Kidney capillary endothelial cell (primary cell): Measurements from ENCODE around the gene ACTR8.

Experiments
- DNase-seq: peaks from one replicate; pipeline ENCODE4 v3.0.0-alpha.2; 2018; ENCODE audit warnings: low spot score

The ACTR8 gene

GRCh38 chr3:53863145-53863544 lies 18.8 kb downstream of the ACTR8 start:
- DNase-seq, result no peak

DNA sequence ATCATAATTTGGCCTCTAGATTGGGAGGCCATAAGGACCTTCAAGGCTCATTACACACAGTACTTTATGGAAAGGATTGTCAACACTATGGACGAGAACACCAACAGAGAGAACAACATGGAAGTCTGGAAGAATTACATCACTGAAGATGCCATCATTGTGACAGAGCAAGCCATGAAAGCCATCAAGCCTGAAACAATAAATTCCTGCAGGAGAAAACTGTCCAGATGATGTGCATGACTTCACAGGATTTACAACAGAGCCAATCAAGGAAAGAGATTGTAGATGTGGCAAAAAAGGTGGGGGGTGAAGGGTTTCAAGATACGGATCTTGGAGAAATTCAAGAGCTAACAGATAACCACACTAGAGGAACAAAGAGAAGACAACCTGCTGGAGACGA lies 19.7 kb downstream of the ACTR8 start:
- DNase-seq, result no peak

DNA sequence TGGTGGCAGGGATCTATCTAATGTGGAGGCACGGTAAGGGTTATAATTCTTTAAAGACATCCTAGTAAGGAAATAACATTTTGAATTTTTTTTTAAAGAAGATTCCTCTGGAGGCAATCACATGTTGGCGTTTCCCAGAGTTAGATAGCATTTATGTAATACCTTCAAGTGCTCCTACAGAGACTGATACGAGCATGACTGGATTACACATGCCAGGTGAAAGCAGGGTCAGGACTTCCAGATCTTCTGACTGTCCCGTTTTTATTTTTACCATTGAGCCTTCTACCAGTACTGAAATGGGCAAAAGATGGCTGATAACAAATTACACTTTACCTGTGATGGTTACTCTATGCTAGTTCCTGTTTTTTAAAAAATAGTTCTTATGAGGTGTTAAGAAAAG lies 21.8 kb downstream of the ACTR8 start:
- DNase-seq, result no peak

DNA sequence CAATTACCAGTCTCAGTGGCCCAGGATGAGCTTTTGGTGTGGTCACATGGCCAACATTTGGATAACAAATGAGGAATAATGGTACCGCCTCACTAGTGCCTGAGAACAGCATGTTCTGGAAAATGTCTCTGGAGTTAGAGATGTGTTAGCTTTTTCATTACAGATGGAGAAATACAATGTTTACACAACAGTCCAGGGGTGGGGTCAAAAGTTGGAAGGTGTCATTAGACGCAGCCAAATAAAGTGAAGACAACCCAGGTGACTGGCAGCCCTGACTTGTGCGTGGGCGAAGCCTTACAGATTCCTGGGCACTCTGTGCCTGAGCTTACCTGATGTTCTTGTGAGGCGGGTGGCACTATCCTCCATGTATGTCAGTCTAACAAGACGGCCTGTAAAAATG lies 22.8 kb downstream of the ACTR8 start:
- no peak for DNase-seq

GRCh38 chr3:53858096-53858741 lies 23.7 kb downstream of the ACTR8 start:
- DNase-seq, result no peak

- DNase-seq, result no peak
Observed at GRCh38 chr3:53856964-53857363, 25.0 kb downstream of the ACTR8 start.

DNA sequence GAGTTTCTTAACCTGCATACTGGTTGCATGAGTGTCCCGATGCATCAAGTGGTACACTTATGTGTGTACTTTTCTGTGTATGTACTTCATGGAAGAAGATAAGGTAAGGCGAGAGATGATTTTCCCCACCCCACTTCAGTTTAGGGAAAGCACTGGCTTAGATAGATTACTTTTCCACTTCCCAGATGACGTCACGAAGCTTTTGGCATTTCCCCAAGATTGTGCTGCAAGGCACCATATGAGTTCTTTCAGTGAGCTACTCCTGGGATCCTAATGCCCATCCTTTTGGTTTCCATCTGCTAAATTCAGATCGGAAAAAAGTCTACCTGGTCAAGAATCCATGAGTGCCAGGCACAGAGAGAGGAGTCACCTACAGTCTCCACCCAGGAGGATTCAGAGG lies 31.1 kb downstream of the ACTR8 start:
- no peak for DNase-seq

- no peak for DNase-seq
Observed at GRCh38 chr3:53849916-53850315, 32.0 kb downstream of the ACTR8 start.

GRCh38 chr3:53846851-53847155 lies 35.1 kb downstream of the ACTR8 start:
- no peak for DNase-seq

DNA sequence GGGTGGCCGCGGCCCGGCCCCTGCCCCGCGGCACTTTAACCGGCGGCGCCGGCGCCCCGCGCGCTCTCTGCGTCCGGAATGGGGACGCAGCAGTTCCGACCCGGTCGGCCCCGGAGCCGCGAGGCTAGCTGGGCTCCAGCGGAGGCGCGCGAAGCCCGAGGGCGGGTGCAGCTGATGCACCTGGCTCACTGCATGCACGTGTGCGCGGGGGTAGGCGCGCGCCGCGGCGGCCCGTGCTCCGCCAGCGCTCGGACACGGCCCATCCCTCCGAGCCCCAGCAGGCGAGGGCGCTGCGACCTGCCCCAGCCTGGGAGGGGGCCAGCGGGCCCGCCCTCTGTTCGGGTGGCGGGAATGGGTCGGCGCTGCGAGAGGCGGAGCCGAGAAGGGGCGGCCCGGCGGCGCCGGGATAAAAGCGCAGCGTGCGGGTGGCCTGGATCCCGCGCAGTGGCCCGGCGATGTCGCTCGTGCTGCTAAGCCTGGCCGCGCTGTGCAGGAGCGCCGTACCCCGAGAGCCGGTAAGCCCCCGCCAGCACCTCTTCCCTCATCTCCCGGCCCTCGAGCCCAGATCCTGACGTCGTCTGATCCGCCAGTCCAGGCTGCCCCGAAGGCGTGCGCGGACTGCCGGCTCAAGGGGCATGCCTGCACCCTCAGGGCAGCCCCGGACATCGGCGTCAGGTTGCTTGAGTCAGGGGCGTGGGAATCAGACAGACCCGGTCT lies 35.7 kb downstream of the ACTR8 start, which contains the start of the genes CHDH and IL17RB:
Gene CHDH (minus strand): TSS at position 286 of the 717 bp plus-strand sequence. CDS start 22,411 bp downstream, outside the sequence.
Gene IL17RB (plus strand): TSS at position 435 of the 717 bp plus-strand sequence. CDS start 21 bp downstream, at position 456.
- no peak for DNase-seq

DNA sequence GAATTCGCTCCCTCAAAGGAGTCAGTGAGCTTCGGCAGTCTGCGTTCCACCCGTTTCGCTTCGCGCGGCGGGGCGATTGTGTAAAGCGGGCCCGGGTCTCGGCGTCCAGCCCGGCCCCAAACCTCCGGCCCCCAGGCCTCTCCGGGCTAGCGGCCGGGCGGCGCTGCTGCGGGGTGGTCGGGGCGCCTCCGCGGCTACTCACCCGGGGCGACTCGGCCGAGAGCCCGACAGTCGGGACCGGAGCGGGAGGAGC lies 36.1 kb downstream of the ACTR8 start:
- DNase-seq, result no peak

DNA sequence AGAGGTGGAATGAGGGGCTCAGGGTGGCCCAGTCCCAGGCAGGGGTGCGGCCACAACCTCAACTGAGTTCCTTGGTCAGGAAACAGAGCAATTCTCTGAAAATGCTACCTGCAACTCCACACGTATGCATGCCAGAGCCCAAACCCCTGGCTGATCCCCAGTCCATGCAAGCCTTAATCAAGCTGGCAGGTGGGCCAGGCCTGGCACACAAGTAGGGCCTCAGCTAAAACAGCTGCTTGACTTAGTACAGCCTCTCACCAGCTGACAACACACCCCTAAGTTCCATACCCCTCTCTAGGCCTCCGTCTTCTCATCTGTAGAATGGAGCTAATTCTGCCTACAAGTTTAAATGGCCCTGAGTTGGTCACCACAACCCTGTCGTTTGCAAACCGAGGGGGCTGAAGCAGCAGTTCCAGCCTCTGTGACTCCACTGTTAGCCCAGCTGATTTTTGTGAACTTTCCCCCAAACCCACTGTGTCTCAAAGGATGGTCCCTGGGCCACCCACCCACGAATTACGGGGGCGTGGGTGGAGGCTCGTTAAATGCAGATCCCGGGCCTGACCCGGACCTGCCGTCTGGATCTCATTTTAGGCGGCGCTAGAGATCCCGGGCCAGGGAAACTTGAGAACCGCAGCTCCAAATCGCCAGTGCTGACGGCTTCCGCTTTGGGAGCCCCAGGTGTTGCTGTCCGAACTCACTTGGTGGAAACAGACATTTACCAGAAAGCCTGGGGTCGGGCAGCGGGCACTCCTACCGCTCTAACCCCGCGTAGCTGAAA lies 36.7 kb downstream of the ACTR8 start:
- DNase-seq, result peak; percentile 7

GRCh38 chr3:53844262-53845102 lies 37.5 kb downstream of the ACTR8 start:
- DNase-seq, result no peak

- no peak for DNase-seq
Observed at GRCh38 chr3:53843195-53844177, 38.5 kb downstream of the ACTR8 start.

GRCh38 chr3:53842436-53843194 lies 39.3 kb downstream of the ACTR8 start:
- no peak for DNase-seq

DNA sequence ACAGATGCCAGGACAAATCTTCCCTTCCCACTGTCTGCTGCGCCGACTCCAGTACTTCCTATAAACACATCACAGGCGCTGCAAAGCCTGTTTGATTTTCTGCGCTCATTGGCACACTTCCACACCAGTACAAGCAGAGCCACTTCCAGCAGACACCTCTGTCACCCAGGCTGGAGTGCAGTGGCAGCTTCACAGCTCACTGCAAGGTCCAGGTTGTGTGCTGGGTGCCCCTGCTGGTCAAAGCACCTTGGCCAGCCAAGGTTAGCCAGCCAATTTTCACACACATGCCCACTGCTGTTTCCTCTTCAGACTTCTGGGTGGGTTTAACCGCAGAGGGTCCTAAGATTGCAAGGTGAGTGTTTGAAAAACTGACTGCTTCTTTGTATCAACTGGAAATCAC lies 40.7 kb downstream of the ACTR8 start:
- DNase-seq, result no peak

DNA sequence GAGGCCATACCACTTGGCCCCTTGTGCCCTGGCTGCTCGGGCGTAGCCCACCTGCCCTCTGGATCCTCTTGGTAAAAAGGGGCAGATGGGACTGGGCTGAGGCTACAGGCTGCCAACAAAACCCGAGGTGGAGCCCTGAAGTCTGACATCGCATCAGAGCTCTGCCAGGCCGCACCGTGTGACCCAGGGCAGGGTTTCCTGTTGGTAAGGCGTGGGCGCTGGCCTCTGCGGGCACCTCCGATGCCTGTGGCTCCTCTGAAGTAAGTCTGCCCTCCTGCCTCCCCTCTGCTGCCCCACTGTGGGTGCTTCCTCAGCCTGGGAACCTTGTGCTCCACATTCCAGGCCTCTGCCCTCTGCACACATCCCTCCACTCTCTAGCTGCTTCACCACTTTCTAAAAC lies 44.6 kb downstream of the ACTR8 start:
- no peak for DNase-seq

GRCh38 chr3:53836084-53836872 lies 45.7 kb downstream of the ACTR8 start:
- DNase-seq, result no peak

- DNase-seq, result no peak
Observed at GRCh38 chr3:53835257-53835656, 46.7 kb downstream of the ACTR8 start.
